Stomach smooth muscle (tissue), 2 donors: Measurements from ENCODE around the gene STOML2.
A peak's percentile ranks its signal among the peaks of the same experiment; 100 is the strongest.

Experiments
- H3K27ac ChIP-seq: one replicate; pipeline ENCODE4 v1.7.0; 2013; ENCODE audit warnings: mild to moderate bottlenecking, low read length, inconsistent platforms
- H3K27me3 ChIP-seq, 2 donors: one replicate each; pipeline ENCODE4 v1.7.0; 2013; ENCODE audit warnings: low read length in 2 of 2; ENCODE audit not compliant: insufficient read depth in 2 of 2, control insufficient read depth in 1 of 2
- H3K36me3 ChIP-seq, 2 donors: one replicate each; pipeline ENCODE4 v1.7.0; 2013; ENCODE audit warnings: low read length in 2 of 2; ENCODE audit not compliant: control insufficient read depth in 2 of 2, insufficient read depth in 2 of 2
- H3K4me1 ChIP-seq: one replicate; pipeline ENCODE4 v1.7.0; 2013; ENCODE audit warnings: low read length; ENCODE audit not compliant: control insufficient read depth, insufficient read depth
- H3K4me3 ChIP-seq, 2 donors: one replicate each; pipeline ENCODE4 v1.7.0; 2013; ENCODE audit warnings: low read length in 2 of 2
- H3K9ac ChIP-seq, 2 donors: one replicate each; pipeline ENCODE4 v1.7.0; 2013; ENCODE audit warnings: low read length in 2 of 2, mild to moderate bottlenecking in 1 of 2
- H3K9me3 ChIP-seq, 2 donors: one replicate each; pipeline ENCODE4 v1.7.0; 2013; ENCODE audit warnings: low read length in 2 of 2; ENCODE audit not compliant: control insufficient read depth in 2 of 2
- donor health status: healthy.
- donor health status: Pancreatic carcinoma.

STOML2 gene

DNA sequence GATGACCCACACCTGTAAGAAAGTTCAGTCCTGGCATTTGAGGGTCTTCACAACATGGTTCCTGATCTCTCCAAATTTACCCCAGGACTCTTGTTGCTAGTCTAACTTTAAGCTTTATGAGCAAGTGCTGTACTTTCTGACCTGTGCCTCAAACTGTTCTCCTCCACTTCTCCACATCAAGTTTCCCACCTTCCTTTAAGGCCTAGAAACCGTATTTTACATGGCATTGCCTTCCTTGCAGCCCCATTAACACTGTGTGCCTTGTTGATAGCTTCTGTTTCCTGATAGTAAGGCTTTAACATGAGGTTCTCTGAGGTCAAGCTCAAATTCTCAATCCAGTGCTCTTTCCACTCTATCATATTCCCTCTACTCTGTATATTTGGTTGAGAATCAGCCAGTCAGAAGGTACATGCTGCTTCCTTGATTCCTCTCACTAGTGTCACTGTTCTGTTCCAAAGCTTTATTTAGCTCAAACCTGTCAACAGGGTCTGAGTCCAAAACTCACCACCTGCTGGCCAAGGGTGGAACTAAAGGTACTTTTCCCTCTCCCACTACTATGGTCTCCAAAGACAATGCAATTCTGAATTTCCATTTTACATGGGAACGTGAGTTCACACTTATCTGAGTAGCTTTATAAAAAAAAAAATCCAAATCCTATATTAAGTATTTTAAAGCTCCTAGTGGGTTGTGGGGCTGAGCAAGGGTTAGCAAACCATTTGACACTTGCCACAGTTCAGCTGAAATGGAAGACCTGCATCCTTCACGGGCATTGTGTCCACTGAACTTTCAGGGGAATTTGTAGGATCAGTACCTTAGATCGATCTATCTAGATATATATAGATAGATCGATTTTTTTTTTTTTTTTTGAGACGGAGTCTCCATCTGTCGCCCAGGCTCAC is 51.6 kb downstream of the STOML2 start:
- no peak overlapping the region for H3K4me3 ChIP-seq
- peak overlapping the region; percentile 24 for H3K27ac ChIP-seq
- peaks cover 23% of the 10 kb centered on the region in 2 donors for H3K36me3 ChIP-seq
- H3K9ac ChIP-seq = peak overlapping the region in 1 of 2 donors; percentile 30
- no peaks in the 10 kb centered on the region for H3K9me3 ChIP-seq
- no peaks in the 10 kb centered on the region for H3K27me3 ChIP-seq
- H3K4me1 ChIP-seq = no peaks in the 10 kb centered on the region
